Measurements from ENCODE around the gene PPP4R3B.
"Not testable (repeated sequence)": the region's sequence is repeated elsewhere in the genome, so short reads cannot be mapped to it uniquely, and the experiment has no call there.

The PPP4R3B gene

GRCh38 chr2:55592130-55592529 lies 25.3 kb downstream of the PPP4R3B start:
- no peak for DNase-seq

- DNase-seq: peak; percentile 72
Observed at GRCh38 chr2:55590810-55591440, 26.5 kb downstream of the PPP4R3B start.

GRCh38 chr2:55585451-55586080 lies 31.9 kb downstream of the PPP4R3B start:
- DNase-seq: peak; percentile 81

- DNase-seq: peak; percentile 68
Observed at GRCh38 chr2:55581874-55582547, 35.4 kb downstream of the PPP4R3B start.

GRCh38 chr2:55581435-55581834 lies 36.0 kb downstream of the PPP4R3B start:
- DNase-seq: peak; percentile 36

- not testable (repeated sequence) for DNase-seq
Observed at GRCh38 chr2:55569002-55569401, 48.4 kb downstream of the PPP4R3B start.

- no peak for DNase-seq
Observed at GRCh38 chr2:55567298-55567697, 50.1 kb downstream of the PPP4R3B start.

- DNase-seq: no peak
Observed at GRCh38 chr2:55565613-55566012, 51.8 kb downstream of the PPP4R3B start.

GRCh38 chr2:55560855-55561254 lies 56.6 kb downstream of the PPP4R3B start:
- DNase-seq: no peak

GRCh38 chr2:55556809-55557208 lies 60.6 kb downstream of the PPP4R3B start:
- DNase-seq: no peak

GRCh38 chr2:55555977-55556376 lies 61.4 kb downstream of the PPP4R3B start:
- DNase-seq: peak; percentile 4

- no peak for DNase-seq
Observed at GRCh38 chr2:55553321-55553720, 64.1 kb downstream of the PPP4R3B start.

- peak; percentile 82 for DNase-seq
Observed at GRCh38 chr2:55550368-55551102, 66.9 kb downstream of the PPP4R3B start.

GRCh38 chr2:55547679-55548078 lies 69.7 kb downstream of the PPP4R3B start:
- DNase-seq: not testable (repeated sequence)

GRCh38 chr2:55547001-55547400 lies 70.4 kb downstream of the PPP4R3B start:
- DNase-seq: no peak

GRCh38 chr2:55530539-55531081 lies 86.8 kb downstream of the PPP4R3B start:
- no peak for DNase-seq

GRCh38 chr2:55526174-55526573 lies 91.2 kb downstream of the PPP4R3B start:
- DNase-seq: no peak

- no peak for DNase-seq
Observed at GRCh38 chr2:55524884-55525437, 92.5 kb downstream of the PPP4R3B start.

- peak; percentile 1 for DNase-seq
Observed at GRCh38 chr2:55519938-55520885, 97.2 kb downstream of the PPP4R3B start.

- DNase-seq: no peak
Observed at GRCh38 chr2:55518841-55519165, 98.6 kb downstream of the PPP4R3B start.

- DNase-seq: peak; percentile 60
Observed at GRCh38 chr2:55511508-55512124, 105.8 kb downstream of the PPP4R3B start.

Measured in HCEC 1CT (cell line).